ENCODE data around the gene PTPRB.

PTPRB gene

DNA sequence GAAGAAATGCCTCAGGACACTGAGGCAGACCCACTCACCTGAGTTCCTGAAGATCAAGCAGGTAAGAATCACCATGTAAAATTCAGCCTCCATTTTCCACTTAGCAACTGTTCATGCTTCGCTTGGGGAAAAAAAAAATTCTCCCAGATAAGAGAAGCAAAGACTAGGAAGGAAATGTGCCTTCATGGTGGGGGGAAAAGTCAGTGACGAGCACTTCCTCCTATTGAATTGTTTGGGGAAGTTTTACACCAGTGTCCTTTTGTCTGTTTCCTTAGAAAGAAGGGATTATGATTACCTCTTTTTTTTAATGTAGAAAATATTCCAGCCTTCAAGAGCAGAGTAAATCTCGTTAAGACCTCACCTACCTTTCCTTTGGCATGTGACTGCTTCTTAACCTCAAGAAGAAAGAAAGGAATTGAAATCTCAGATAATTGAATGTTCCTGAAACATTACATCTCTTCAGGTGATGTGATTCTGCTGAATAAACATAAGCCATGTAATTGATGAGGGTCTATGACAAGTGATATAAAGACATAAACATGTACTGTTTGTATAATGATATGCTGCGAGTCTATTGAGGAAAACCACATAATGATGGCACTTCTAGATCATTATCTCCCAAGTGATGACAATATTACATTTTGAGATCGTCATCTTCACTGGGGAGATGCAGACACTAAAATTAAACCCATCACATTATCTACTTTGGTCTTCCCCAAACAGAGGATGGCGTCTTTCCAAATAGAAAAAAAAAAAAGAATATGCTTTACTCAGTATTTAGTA, at the start of gene PTPRB:
Gene PTPRB, minus strand, starts transcription at position 127 of the 783 bp plus-strand sequence. Its CDS starts 34 bp downstream, at position 93.
- DNase-seq = no peak

- DNase-seq = no peak
Observed at GRCh38 chr12:70686907-70687306, 49.7 kb upstream of the PTPRB start.

DNA sequence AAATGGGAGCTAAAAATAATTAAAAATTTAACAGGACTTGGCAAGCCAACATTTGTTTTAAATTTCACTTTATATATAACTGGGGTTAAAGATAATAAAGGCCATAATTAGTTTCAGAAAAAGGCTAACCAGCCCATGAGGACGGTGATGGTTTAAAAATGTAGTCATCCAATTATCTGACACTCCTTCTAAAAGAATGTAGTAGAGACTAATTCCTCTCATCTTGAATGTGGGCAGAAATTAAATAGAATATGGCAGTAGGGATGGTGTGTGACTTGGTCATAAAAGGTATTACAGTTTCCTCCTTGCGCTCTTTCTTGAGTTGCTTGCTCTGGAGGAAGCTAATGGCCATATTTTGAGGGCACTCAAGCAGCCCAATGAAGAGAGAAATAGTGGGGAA, 49.1 kb upstream of the PTPRB start:
- DNase-seq = no peak

DNA sequence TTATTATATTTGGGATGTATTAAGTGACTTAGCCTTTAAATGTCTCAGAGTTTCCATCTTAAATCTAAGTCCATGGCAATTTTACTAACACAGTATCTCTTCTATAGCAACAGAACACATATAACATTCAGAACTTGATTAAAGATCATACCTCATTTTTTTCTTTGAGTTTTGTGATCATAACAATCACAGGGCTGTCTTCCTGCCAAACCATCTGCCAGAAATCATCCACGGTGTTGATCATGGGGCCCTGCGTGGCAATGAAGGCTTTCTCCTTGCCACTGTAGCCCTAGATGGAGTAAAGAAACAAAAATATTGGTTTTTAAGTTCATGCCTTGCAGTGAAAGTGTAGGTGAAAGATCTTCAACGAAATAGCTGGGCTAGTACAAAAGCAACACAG, 46.7 kb upstream of the PTPRB start:
- no peak for DNase-seq

GRCh38 chr12:70671698-70672097, 34.5 kb upstream of the PTPRB start:
- no peak for DNase-seq

DNA sequence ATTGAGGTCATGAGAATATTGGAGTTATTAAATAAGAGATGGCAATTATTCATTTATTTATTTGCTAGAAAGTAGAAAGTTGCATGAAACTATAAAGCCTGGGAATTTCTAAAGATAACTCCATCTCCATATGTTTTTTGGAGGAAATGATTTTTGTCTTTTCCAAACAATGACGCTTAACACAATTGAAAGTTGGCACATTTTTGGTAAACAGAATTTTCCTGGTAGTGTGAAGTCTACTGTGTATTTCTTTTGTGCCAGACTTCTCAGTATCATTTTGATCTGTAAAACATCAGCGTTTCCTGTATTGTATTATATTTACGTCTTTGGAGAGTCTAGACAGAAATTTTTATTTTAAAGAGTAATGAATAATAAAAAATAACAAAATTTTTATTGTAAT, 33.7 kb upstream of the PTPRB start:
- no peak for DNase-seq

DNA sequence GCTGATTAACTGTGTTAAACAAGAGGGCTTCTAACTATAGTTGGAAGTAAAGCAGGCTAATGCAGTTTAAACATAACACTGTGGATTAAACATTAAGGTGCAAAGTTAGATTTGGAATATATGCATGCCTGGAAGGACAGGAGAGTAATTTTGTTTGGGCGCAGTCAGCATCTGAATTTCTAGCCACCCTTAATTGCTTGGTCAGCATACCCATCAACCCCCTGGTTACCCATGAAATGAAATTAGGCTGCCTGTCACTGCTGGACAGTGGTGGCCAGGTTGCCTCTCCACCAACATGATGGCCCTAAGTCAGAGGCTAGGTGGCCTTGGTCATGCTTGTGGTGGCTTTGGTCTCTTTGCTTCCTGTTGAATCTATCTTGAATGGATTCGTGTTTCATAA, 30.0 kb upstream of the PTPRB start:
- no peak for DNase-seq

GRCh38 chr12:70666364-70666763, 29.1 kb upstream of the PTPRB start:
- DNase-seq = no peak

DNA sequence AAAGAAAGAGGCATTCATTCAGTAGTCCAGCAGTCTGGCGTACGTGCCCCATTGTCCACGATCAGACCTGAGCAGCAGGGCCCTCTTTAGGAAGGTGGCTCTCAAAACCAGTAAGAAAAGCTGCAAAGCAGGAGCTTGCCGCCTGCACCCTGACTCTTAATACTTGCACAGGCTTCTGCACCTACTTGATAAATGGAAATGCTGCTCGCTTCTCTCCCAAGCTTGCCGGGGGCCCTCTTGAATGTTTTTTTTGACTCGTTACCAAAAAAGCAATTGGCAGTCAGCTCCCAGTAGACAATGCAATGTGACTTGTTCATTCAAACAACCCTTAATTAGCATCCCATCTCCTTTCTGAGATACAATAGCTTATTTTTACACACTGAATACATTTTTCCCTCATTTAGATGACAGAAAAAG, 27.2 kb upstream of the PTPRB start:
- no peak for DNase-seq

DNA sequence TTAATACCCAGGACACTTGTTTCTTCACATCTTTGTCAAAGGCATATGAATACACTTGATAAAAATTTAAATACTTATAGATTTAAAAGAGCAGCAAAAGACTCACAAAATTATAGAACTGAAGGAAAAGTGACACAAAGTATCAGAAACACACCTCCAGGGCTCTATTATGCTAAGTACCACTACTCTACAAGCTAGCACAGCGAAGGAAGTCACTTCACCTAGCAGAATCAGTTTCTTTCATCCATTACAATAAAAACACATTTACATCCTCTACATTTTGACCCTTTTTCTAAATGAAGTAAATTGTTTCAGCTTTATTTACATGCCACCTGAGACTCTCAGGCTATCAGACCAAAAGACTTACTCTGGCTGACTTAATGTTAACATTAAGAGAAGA, 26.6 kb upstream of the PTPRB start:
- no peak for DNase-seq

GRCh38 chr12:70661466-70662161, 24.4 kb upstream of the PTPRB start:
- no peak for DNase-seq

GRCh38 chr12:70660620-70661219, 23.5 kb upstream of the PTPRB start:
- DNase-seq = peak; percentile 6

DNA sequence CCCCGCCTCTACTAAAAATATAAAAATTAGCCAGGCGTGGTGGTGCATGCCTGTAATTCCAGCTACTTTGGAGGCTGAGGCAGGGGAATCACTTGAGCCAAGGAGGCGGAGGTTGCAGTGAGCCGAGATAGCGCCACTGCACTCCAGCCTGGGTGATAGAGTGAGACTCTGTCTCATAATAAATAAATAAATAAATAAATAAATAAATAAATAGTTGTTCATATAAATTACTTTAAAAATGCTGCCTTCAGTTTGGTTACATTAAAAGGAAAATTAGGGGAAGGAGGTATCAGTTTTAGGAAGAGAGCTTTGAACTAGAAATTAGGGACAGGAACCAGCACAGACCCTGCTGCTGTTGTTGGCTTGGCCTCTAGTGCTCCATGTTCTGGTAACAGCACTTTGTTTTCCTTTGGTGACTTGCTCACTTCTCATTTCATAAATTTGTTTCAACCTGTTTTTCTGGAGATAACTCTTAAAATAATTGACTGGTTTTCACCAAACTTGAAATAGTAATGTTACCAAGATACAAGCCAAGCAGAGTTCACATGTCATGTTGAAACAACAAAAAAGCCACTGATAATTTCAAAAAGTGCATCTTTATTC, 22.9 kb upstream of the PTPRB start:
- no peak for DNase-seq

GRCh38 chr12:70659077-70659606, 21.9 kb upstream of the PTPRB start:
- no peak for DNase-seq

DNA sequence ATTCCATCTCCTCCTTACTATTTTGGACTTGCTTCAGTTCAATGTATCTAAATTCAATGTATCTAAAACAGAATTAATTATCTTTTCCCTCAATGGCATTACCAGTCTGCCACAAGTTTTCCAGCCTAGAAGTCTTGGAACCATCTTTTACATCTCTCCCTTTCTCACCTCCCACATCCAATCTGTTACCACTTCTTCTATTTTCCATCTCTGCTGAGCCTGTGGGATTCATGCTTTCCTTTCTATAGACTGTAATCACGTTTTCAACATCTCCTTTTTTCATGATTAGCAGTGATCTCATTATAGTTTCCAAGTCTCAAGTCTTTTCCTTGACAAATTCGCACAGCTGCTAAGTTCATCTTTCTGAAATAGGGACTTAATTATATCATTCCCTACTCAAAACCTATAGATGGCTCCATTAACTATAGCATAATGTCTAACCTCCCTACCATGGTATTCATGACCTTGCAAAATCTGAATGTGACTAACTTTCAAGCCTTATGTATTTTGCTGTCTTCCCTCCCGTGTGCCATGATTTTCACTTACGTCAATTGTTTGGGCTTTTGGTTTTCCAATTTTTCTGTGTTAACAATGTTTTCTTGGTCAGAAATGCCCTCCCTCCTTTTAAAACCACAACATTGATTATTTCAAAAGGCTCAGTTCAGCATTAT, 20.5 kb upstream of the PTPRB start:
- no peak for DNase-seq

- DNase-seq = no peak
Observed at GRCh38 chr12:70652451-70652850, 15.2 kb upstream of the PTPRB start.

- no peak for DNase-seq
Observed at GRCh38 chr12:70648831-70649230, 11.6 kb upstream of the PTPRB start.

- DNase-seq = no peak
Observed at GRCh38 chr12:70648191-70648590, 11.0 kb upstream of the PTPRB start.

GRCh38 chr12:70646850-70647249, 9.6 kb upstream of the PTPRB start:
- no peak for DNase-seq

DNA sequence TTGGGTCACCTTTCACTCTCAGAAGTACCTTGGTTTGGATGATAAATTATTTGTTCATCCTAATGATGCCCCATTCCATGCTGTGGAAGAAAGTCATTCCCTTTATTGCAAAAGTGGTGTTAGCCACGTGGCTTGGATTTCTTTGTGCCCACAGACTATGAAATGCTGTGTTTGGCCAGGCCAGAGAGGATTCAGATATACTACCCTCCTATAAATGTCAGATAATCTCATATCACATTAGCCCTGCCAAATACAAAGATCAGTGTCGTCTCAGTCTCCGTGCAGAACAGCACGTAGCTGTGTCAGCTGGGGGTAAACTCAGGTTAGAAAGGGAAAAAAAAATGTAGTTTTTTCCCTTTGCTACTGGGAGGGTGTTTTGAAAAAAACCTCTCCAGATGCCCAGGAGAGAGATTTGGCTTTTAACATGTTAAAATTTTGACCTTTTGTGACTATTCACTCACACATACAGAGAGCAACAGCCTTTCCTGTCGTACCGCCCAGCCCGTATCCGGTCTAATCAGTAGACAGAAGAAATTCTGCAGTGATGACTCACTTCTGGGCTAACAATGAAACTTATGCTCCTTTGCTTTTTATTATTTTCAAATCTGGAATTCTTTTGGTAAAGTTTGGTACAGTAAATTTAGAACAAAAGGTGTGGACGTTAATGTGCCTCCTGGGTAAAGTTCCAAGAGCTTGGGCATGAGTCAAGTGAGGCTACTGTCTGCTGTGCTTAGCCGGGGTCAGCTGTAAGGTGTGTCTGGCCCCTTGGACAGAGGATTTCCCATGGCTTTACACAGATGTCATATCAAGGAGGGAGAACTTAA, 8.5 kb upstream of the PTPRB start:
- DNase-seq = peak; percentile 12

DNA sequence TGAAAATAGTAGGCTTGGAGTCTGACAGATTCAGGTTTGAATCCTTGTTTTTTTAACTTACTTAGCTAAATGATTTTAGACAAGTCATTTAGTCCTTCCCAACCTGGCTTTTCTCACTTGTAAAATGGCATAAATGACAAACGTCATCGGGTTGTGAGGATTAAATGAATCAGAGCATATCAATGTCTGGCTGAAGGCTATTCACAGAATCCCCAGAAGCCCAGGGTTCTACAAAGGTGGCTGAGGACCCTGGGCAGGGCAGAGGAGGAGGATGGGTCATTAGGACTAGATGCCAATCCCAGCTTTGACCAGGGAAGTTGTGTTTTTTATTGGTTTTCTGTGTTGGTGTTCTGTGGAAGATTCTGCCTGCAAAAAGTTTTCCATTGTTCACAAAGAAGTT, 7.6 kb upstream of the PTPRB start:
- no peak for DNase-seq

DNA sequence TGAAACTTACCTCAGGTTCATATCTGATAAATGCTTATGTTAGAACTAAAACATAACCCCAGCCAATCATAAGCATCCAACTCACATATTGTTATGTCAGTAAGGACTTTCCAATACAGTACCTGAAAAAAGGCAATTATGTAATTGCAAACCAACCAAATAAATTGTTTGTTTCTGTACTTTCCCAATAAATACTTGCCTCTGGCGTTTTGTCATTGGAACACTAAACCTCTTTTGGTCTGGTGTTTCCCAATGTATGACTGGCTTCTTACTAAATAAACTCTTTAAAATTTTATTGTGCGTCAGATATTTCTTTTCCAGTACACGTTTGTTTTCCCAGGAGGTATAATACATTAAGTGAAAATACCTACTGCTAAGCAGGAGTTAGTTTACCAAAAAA, 6.7 kb upstream of the PTPRB start:
- DNase-seq = no peak

Measured in CD4-positive, alpha-beta T cell treated with Interleukin-17A for 1 hour (primary cell).